Measurements from ENCODE around the gene RIPOR3. TPM values are rescaled to one million over a fixed set of nuclear protein-coding genes. Genes with fewer than 3 reads are reported as not detected.
"Not testable (repeated sequence)": the region's sequence is repeated elsewhere in the genome, so short reads cannot be mapped to it uniquely, and the experiment has no call there.

Gene RIPOR3
- total RNA-seq, 1 donor from 2014 or later = not detected

- no peak for DNase-seq (ENCODE audit: low read depth, low spot score)
Measured at GRCh38 chr20:50724112-50724725, 32.9 kb upstream of the RIPOR3 start.

DNA sequence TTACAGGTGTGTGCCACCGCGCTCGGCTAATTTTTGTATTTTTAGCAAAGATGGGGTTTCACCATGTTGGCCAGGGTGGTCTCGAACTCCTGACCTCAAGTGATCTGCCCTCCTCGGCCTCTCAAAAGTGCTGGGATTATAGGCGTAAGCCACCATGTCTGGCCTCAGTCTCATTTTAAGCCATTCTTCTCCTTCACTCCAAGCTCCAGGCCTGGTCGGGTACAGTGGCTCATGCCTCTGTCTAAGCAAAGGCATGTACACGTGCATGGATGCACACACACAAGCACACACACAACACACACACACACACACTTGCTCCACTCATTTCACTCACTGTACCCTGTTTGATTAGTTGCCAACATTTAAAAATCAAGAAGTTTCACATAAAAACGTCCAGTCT lies 32.3 kb upstream of the RIPOR3 start:
- no peak for DNase-seq (ENCODE audit: low read depth, low spot score)

DNA sequence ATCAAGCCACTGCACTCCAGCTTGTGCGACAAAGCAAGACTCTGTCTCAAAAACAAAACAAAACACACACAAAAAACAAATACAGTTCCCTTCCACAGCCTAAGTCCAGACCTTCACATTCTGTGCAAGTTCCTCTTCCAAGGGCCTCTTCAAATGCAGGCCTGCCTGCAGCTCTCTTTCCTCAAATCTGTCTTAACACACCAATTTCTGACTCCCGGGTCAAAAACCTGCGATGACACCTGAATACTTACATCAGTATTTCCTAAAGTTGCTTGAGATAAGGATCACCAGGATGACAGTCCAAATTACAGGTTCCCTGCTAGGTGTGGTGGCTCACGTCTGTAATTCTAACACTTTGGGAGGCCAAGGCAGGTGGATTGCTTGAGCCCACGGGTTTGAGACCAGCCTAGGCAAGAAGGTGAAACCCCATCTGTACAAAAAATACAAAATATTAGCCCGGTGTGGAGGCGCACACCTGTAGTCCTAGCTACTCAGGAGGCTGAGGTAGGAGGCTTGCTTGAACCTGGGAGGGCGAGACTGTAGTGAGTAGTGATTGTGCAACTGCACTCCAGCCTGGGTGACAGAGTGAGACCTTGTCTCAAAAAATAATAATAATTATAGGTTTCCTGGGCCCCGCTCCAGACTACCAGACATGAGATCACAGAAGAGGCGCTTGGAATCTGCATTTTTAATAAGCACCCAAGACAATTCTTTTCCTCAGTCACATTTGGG lies 31.2 kb upstream of the RIPOR3 start:
- no peak for DNase-seq (ENCODE audit: low read depth, low spot score)

DNA sequence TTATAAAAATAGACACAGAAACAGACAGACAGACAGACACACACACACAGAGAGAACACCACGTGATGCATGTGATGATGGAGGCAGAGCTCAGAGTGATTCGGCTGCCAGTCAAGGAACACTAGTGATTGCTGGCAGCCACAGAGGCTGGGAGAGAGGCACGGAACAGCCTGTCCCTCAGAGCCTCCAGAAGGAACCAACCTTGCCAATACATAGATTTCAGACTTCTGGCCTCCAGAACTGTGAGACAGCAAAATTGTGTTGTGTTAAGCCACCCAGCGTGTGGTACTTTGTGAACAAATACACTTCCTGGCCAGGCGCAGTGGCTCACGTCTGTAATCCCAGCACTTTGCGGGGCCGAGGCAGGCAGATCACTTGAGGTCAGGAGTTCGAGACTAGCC lies 30.5 kb upstream of the RIPOR3 start:
- DNase-seq (ENCODE audit: low read depth, low spot score) = no peak

DNA sequence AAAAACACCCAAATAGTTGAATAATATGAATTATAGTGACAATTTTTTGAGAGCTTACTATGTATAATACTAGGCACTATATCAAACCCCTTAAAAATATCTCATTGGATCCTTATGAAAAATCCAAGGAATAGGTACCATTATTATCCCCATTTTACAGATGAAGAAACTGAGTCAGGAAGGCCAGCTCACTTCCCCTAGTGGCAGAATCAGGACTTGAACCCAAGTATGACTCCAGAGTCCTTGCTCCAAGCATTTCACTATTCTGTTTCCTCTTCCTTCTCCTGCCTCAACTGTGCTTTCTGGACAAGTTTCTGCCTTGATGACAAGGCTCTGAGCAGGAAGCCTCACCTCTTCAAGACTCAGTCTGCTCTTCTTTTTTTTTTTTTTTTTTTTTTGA lies 29.2 kb upstream of the RIPOR3 start:
- DNase-seq (ENCODE audit: low read depth, low spot score) = no peak

- DNase-seq (ENCODE audit: low read depth, low spot score) = no peak
Measured at GRCh38 chr20:50720026-50720425, 28.7 kb upstream of the RIPOR3 start.

- DNase-seq (ENCODE audit: low read depth, low spot score) = no peak
Measured at GRCh38 chr20:50719328-50719727, 28.0 kb upstream of the RIPOR3 start.

- DNase-seq (ENCODE audit: low read depth, low spot score) = no peak
Measured at GRCh38 chr20:50717974-50718761, 26.8 kb upstream of the RIPOR3 start.

DNA sequence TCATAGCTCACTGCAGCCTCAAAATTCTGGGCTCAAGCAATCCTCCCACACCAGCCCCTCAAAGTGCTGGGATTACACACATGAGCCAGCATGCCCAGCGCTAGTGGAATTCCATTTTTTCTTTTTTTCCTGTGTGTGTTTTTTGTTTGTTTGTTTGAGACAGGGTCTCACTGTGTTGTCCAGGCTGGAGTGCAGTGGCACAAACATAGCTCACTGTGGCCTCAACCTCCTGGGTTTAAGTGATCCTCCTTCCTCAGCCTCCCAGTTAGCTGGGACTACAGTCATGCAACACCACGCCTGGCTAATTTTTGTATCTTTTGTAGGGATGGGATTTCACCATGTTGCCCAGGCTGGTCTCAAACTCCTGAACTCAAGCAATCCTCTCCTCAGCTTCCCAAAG lies 26.0 kb upstream of the RIPOR3 start:
- no peak for DNase-seq (ENCODE audit: low read depth, low spot score)

DNA sequence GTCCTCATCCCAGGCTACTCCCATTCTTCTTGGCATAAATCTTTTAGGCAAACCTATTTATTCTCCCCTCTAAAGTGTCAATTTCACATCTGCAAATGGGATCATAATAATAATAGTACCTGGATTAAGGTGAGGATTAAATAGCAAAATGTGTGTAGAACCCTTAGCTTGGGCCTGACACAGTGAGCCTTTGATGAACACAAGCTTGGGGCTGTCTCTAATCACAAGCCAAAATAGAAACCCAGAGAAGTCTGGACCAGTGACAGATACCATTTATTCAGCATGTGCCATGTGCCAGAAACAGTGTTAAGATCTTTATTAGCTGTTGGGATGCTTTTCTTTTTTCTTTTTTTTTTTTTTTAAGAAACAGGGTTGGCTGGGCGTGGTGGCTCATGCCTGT lies 25.2 kb upstream of the RIPOR3 start:
- DNase-seq (ENCODE audit: low read depth, low spot score) = no peak

DNA sequence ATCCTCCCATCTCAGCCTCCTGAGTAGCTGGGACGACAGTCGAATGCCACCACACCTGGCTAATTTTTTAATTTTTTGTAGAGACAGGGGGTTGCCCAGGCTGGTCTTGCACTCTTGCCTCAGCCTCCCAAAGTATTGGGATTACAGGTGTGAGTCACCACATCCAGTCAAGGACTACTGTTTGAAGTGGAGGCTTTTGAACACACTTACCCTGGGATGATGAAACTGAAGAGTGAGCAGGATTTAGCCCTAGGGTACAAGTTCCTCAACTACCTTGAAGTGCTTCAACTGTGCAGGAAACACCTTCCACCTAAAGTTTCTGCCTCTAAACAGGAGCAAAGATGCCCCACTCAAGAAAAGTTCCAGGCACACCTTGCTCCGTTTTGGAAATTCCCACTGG lies 24.4 kb upstream of the RIPOR3 start:
- no peak for DNase-seq (ENCODE audit: low read depth, low spot score)

- not testable (repeated sequence) for DNase-seq (ENCODE audit: low read depth, low spot score)
Measured at GRCh38 chr20:50714426-50714825, 23.1 kb upstream of the RIPOR3 start.

GRCh38 chr20:50713657-50714101 lies 22.3 kb upstream of the RIPOR3 start:
- no peak for DNase-seq (ENCODE audit: low read depth, low spot score)

DNA sequence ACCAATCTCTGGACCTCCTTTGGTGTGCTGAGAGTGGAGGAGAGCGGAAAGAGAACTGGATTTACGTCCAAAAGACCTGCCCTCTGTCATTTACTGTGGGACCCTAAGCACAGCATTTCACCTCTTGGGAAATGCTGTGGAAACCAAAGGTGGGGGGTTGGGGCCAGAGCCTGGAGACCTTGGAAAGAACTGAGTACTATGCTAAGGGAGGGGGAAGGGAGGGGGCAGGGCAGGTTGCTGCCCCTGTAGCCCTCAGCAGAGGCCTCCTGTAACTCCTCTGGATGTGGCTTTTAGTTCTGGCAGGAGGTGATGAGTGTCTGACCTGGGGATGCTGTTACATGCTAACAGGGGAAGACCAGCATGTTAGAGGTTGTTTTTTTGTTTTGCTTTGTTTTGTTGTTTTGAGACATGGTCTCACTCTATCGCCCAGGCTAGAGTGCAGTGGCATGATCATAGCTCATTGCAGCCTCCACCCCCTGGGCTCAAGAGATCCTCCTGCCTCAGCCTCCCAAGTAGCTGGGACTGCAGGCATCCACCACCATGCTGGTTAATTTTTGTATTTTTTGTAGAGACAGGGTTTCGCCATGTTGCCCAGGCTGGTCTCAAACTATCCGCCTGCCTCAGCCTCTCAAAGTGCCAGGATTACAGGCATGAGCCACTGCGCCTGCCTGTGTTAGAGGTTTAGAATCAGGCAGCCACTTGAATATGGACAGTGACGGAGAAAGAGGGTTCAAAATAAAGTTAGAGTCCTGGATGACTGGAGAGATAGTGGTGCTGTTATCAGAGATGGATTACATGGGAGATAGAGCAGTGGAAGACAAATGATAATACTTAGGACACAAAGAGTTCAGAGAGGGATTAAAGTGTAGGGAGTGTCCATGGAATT lies 21.7 kb upstream of the RIPOR3 start:
- DNase-seq (ENCODE audit: low read depth, low spot score) = no peak

DNA sequence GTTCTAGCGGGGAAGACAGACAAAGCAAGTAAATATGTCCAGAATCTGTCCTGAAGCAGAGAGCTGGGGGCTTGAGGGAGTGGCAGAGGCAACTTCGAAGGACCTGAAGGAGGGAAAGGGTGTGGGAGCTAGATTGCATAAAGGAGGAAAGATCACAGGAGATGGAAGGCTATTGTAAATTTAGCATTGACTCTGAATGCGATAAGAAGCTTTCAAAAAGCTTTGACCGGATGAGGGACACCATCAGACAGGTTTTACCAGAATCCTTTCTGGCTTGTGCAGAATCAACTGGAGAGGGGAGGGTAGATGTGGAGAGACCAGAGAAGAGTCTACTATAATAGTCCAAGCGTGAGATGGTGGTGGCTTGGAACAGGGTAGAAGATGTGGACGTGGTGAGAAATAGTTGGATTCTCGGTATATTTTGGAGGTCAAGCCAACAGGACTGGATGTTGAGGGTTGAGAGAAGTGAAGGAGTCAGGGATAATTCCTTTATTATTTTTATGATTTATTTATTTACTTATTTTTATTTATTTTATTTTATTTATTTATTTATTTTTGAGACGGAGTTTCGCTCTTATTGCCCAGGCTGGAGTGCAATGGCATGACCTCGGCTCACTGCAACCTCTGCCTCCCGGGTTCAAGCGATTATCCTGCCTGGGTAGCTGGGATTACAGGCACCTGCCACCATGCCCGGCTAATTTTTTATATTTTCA lies 19.9 kb upstream of the RIPOR3 start:
- no peak for DNase-seq (ENCODE audit: low read depth, low spot score)

DNA sequence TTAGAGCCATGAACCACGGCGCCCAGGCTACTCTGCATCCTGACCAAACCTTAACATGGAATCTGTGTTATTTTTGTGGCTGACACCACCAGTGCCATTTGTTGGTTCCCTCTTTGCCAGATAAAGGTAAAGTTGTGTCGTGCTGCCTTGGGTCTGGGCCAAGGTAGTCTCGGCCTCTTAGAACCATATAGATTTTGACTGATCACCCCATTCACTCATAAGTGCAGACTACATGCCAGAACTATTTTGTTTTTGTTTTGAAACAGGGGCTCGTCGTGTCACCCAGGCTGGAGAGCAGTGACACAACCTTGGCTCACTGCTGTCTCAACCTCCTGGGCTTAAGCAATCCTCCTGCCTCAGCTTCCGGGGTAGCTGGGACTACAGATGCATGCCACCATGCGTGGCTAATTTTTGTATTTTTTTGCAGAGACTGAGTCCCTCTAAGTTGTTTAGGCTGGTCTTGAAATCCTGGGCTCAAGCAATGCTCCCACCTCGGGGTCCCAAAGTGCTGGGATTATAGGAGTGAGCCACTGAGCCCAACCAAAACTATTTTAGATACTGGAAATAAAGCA lies 19.2 kb upstream of the RIPOR3 start:
- DNase-seq (ENCODE audit: low read depth, low spot score) = no peak

DNA sequence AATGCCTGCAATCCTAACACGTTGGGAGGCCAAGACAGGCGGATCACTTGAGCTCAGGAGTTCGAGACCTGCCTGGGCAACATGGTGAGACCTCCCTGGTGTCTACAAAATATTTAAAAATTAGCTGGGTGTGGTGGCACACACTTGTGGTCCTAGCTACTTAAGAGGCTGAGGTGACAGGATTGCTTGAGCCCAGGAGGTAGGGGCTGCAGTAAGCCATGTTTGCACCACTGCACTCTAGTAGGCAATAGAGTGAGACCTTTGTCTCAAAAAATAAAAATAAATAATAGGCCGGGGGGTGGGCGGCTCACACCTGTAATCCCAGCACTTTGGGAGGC lies 18.3 kb upstream of the RIPOR3 start:
- no peak for DNase-seq (ENCODE audit: low read depth, low spot score)

DNA sequence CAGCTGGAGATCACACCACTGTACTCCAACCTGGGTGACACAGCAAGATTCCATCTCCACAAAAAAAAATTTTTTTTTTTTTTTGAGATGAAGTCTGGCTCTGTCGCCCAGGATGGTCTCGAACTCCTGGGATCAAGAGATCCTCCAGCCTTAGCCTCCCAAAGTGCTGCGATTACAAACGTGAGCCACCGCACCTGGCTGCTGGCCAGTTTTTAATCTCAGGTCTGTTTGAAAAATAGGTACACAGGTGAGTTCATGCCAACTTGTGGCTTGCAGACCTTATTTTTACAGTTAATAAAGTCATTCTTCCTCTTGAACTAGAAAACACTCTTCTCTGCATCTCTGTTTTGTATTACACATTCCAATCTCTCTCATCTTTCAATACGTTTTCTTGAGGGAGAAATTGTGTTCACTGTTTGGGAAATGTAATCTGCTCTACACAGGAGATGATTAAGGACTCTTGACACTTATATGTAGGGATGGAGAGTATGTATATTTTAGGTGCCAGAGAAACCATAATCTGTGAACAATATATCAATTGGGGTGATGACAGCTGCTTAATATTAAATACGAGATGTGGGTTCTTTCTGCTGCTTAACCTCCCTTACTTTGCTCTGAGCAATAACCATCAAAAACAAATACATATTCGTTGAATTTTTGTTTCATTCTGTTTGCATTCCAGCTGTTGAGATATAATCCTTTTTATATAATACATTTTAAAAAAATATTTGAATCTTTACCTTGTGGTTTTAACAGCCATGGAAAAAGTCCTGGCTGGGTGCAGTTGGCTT lies 17.7 kb upstream of the RIPOR3 start:
- no peak for DNase-seq (ENCODE audit: low read depth, low spot score)

GRCh38 chr20:50704971-50705370 lies 13.6 kb upstream of the RIPOR3 start:
- DNase-seq (ENCODE audit: low read depth, low spot score) = no peak

- no peak for DNase-seq (ENCODE audit: low read depth, low spot score)
Measured at GRCh38 chr20:50704514-50704913, 13.2 kb upstream of the RIPOR3 start.
